ENCODE results near the gene LRRC32.
"Not testable (repeated sequence)": the region's sequence is repeated elsewhere in the genome, so short reads cannot be mapped to it uniquely, and the experiment has no call there.

Gene LRRC32

DNA sequence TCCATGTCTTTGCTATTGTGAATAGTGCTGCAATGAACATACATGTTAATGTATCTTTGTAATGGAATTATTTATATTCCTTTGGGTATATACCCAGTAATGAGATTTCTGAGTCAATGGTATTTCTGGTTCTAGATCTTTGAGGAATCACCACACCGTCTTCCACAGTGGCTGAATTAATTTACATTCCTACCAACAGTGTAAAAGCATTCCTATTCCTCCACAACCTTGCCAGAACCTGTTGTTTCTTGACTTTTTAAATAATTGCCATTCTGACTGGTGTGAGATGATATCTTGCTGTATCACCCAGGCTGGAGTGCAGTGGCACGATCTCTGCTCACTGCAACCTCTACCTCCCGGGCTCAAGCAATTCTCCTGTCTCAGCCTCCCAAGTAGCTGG, 26.8 kb downstream of the LRRC32 start:
- Mint-ChIP-seq H3K4me1 (ENCODE audit: low read depth) (peaks cover 11% of the 10 kb centered on the region), H3K9me3 (peaks cover 11% of the 10 kb centered on the region), H3K27me3 (peaks cover 65% of the 10 kb centered on the region)
- not testable (repeated sequence) for H3K4me3 Mint-ChIP-seq; H3K36me3 Mint-ChIP-seq (ENCODE audit: low read depth); H3K27ac Mint-ChIP-seq; DNase-seq

GRCh38 chr11:76642341-76642740, 28.2 kb downstream of the LRRC32 start:
- Mint-ChIP-seq H3K27ac (peak overlapping the region; percentile 10), H3K4me3 (no peak overlapping the region), H3K4me1 (ENCODE audit: low read depth) (peaks cover 11% of the 10 kb centered on the region), H3K27me3 (peaks cover 64% of the 10 kb centered on the region), H3K9me3 (peaks cover 8% of the 10 kb centered on the region), H3K36me3 (ENCODE audit: low read depth) (no peaks in the 10 kb centered on the region)
- DNase-seq: peak; percentile 36

DNA sequence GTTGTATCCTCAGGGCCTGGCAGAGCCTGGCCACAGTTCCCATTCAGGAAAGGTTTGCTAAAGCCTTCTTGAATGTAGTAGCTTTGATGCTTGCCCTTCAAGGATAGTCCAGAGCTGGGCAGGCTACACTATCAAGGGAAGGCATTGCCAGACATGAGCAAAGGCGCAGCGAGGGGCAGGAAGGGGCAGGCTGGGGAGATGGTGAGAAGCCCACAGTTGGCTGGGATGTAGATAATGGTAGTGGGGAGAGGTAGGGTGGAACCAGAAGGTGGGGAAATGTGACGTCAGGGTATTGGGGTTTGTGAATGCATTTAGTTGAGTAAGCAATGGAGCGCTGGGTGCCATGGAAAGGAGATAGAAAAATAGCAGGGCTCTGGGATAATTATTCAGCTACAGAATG, 28.6 kb downstream of the LRRC32 start:
- Mint-ChIP-seq H3K27me3 (peaks cover 60% of the 10 kb centered on the region), H3K36me3 (ENCODE audit: low read depth) (no peaks in the 10 kb centered on the region), H3K9me3 (peaks cover 4% of the 10 kb centered on the region), H3K4me1 (ENCODE audit: low read depth) (peaks cover 11% of the 10 kb centered on the region), H3K27ac (peak overlapping the region; percentile 10), H3K4me3 (no peak overlapping the region)
- DNase-seq: peak; percentile 26

DNA sequence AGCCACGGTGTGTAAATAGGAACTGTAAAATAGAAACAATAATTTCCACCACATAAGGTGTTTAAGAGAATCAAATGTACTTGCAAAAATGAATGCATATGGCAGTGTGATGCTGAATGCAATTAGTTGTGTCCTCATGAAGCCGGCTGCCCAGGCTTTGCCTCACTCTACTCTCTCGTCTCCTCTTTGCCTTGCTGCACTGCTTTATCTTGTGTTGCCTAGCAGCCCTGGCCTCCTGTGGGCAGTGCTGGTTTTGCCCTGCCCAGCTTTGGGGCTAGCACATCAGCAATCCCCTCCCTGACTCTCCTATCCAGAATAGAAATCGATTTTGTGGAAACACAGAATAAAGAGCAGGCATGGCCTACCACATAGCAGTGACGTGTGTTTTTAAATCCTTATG, 30.0 kb downstream of the LRRC32 start:
- Mint-ChIP-seq H3K36me3 (ENCODE audit: low read depth) (no peaks in the 10 kb centered on the region), H3K4me3 (no peak overlapping the region), H3K27me3 (peaks cover 54% of the 10 kb centered on the region), H3K27ac (no peak overlapping the region), H3K4me1 (ENCODE audit: low read depth) (peaks cover 11% of the 10 kb centered on the region), H3K9me3 (no peaks in the 10 kb centered on the region)
- DNase-seq: no peak

GRCh38 chr11:76639621-76640020, 30.9 kb downstream of the LRRC32 start:
- no peak overlapping the region for H3K4me3 Mint-ChIP-seq
- peaks cover 11% of the 10 kb centered on the region for H3K4me1 Mint-ChIP-seq (ENCODE audit: low read depth)
- no peaks in the 10 kb centered on the region for H3K36me3 Mint-ChIP-seq (ENCODE audit: low read depth)
- DNase-seq: no peak
- H3K27ac Mint-ChIP-seq: no peak overlapping the region
- peaks cover 47% of the 10 kb centered on the region for H3K27me3 Mint-ChIP-seq
- H3K9me3 Mint-ChIP-seq: no peaks in the 10 kb centered on the region

- Mint-ChIP-seq H3K36me3 (ENCODE audit: low read depth) (no peaks in the 10 kb centered on the region), H3K4me1 (ENCODE audit: low read depth) (peaks cover 8% of the 10 kb centered on the region), H3K9me3 (no peaks in the 10 kb centered on the region), H3K27ac (no peak overlapping the region), H3K27me3 (peaks cover 38% of the 10 kb centered on the region), H3K4me3 (no peak overlapping the region)
- DNase-seq: no peak
Observed at GRCh38 chr11:76638270-76639197, 32.0 kb downstream of the LRRC32 start.

DNA sequence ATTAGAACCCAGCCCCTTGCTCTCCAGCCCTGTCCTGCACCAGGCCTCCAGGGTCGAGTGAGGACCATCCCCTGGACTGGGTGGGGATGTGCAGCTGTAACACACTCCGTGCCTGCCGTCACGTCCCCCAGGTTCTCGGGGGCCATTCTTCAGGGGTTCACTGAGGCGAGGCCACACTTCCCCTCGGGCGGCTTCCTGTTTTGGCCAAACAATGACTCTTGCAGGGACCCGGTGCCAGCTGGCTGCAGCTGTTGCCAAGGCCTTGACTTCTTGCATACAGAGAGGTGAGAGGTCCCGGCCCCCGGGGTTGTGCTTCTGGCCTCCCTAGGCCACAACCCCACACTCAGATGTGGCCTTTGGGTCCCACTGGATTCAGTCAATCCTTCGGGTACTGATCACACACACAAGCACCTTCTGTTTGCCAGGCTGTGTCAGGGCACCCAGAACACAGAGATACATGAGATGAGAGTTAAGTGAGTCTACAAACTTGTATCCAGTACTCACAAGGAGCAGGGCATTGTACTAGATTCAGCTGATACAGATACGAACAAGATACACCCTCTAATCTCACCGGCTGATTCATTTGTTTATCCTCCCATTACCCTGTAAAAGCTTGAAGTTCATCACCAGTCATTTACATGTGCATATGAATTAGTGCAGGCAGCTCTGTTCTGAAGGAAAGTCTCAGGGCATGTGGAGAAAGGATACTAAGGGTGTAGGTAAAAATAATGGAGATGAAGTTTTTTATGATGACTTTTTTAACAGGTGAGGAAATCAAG, 32.9 kb downstream of the LRRC32 start:
- Mint-ChIP-seq H3K4me3 (no peak overlapping the region), H3K27me3 (peaks cover 31% of the 10 kb centered on the region), H3K4me1 (ENCODE audit: low read depth) (peaks cover 8% of the 10 kb centered on the region), H3K27ac (no peak overlapping the region), H3K9me3 (no peaks in the 10 kb centered on the region), H3K36me3 (ENCODE audit: low read depth) (no peaks in the 10 kb centered on the region)
- peak; percentile 20 for DNase-seq

DNA sequence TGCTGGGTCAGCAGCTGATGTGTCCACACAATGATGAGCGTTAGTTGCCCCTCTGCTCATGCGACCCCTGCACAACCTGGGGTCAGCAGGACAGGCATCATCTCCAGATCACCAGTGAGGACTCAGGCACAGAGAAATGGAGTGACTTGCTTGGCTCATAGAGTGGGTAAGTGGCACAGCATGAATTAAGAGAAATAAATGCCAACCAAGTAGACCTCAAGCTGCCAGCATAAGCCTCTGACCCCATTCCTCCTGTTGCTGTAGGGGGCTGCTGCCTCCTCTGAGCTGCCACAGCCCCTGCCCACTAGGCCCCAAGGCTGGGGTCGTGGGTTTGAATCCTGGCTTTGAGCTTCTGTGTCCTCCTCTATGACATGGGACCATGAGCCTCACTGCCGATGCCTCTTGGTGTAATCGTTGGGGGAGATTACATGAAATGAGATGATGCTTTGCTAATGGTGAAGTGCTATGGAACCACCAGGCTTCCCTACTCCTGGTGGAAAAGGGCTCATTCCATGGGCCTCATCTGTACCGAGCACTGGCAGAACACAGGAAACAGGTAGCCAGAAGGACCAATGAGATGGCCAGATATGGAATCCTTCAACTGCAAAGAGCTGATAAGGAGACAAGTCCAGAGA, 33.6 kb downstream of the LRRC32 start:
- Mint-ChIP-seq H3K9me3 (no peaks in the 10 kb centered on the region), H3K4me1 (ENCODE audit: low read depth) (peaks cover 6% of the 10 kb centered on the region), H3K27me3 (peaks cover 26% of the 10 kb centered on the region), H3K4me3 (no peak overlapping the region), H3K36me3 (ENCODE audit: low read depth) (no peaks in the 10 kb centered on the region), H3K27ac (no peak overlapping the region)
- no peak for DNase-seq

- no peaks in the 10 kb centered on the region for H3K9me3 Mint-ChIP-seq
- peaks cover 23% of the 10 kb centered on the region for H3K27me3 Mint-ChIP-seq
- H3K27ac Mint-ChIP-seq: no peak overlapping the region
- H3K36me3 Mint-ChIP-seq (ENCODE audit: low read depth): no peaks in the 10 kb centered on the region
- H3K4me1 Mint-ChIP-seq (ENCODE audit: low read depth): peaks cover 2% of the 10 kb centered on the region
- DNase-seq: no peak
- no peak overlapping the region for H3K4me3 Mint-ChIP-seq
Observed at GRCh38 chr11:76635991-76636738, 34.4 kb downstream of the LRRC32 start.

DNA sequence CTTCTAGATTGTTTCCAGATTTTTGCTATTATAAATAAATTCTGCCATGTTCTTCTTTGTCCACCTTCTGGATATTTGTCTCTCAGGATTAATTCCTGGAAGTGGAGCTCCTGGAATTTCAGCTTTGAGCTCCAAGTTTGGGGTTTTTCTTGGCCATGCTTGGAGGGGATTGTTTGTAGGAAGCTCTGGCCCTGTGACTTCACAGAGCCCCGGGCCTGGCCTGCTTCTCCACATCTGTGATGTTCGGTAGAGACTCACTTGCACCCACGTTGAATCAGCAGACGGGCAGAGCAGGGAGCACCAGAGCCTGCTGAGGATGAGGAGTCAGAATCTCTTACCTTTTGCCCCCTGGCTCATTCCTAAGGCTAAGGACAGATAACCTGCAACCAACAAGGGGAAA, 35.7 kb downstream of the LRRC32 start:
- Mint-ChIP-seq H3K4me1 (ENCODE audit: low read depth) (peaks cover 10% of the 10 kb centered on the region), H3K27ac (no peak overlapping the region), H3K27me3 (peaks cover 16% of the 10 kb centered on the region), H3K9me3 (no peaks in the 10 kb centered on the region), H3K36me3 (ENCODE audit: low read depth) (no peaks in the 10 kb centered on the region), H3K4me3 (no peak overlapping the region)
- DNase-seq: no peak

DNA sequence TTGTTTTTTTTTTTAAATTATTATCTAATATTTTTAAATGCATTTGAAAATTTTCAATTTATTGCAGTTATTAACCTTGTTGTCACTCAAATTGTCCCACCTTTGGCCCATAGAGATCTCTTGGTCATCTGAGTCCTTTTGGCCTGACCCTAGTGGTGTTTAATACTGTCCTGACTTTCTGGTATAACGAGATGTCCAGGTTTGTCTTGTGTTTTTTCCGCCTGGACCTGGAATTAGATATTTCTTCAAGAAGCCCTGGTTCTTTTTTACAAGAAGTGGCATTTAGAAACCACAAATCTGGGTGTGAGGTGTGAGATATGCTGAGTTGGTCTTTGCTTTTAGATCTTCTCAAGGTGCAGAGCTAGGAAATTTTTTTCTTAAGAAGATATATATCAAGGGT, 38.1 kb downstream of the LRRC32 start:
- H3K36me3 Mint-ChIP-seq (ENCODE audit: low read depth): no peaks in the 10 kb centered on the region
- H3K4me1 Mint-ChIP-seq (ENCODE audit: low read depth): peaks cover 34% of the 10 kb centered on the region
- peaks cover 6% of the 10 kb centered on the region for H3K27me3 Mint-ChIP-seq
- no peaks in the 10 kb centered on the region for H3K9me3 Mint-ChIP-seq
- no peak overlapping the region for H3K4me3 Mint-ChIP-seq
- no peak for DNase-seq
- H3K27ac Mint-ChIP-seq: no peak overlapping the region

- no peak overlapping the region for H3K4me3 Mint-ChIP-seq
- H3K4me1 Mint-ChIP-seq (ENCODE audit: low read depth): peaks cover 42% of the 10 kb centered on the region
- peaks cover 6% of the 10 kb centered on the region for H3K27me3 Mint-ChIP-seq
- H3K9me3 Mint-ChIP-seq: no peaks in the 10 kb centered on the region
- no peak for DNase-seq
- no peaks in the 10 kb centered on the region for H3K36me3 Mint-ChIP-seq (ENCODE audit: low read depth)
- no peak overlapping the region for H3K27ac Mint-ChIP-seq
Observed at GRCh38 chr11:76631566-76632308, 38.8 kb downstream of the LRRC32 start.

- Mint-ChIP-seq H3K9me3 (peaks cover 5% of the 10 kb centered on the region), H3K4me1 (ENCODE audit: low read depth) (peaks cover 46% of the 10 kb centered on the region), H3K4me3 (peak overlapping the region; percentile 13), H3K36me3 (ENCODE audit: low read depth) (no peaks in the 10 kb centered on the region), H3K27me3 (peaks cover 4% of the 10 kb centered on the region), H3K27ac (peak overlapping the region; percentile 67)
- DNase-seq: no peak
Observed at GRCh38 chr11:76630600-76631281, 39.8 kb downstream of the LRRC32 start.
